Measurements from ENCODE around the gene FCN2.

The FCN2 gene

GRCh38 chr9:134880484-134881312 lies at the start of gene FCN2:
Gene FCN2, plus strand, starts transcription at chr9:134880810. Its CDS starts 12 bp downstream, at chr9:134880822.
- DNase-seq: no peak

DNA sequence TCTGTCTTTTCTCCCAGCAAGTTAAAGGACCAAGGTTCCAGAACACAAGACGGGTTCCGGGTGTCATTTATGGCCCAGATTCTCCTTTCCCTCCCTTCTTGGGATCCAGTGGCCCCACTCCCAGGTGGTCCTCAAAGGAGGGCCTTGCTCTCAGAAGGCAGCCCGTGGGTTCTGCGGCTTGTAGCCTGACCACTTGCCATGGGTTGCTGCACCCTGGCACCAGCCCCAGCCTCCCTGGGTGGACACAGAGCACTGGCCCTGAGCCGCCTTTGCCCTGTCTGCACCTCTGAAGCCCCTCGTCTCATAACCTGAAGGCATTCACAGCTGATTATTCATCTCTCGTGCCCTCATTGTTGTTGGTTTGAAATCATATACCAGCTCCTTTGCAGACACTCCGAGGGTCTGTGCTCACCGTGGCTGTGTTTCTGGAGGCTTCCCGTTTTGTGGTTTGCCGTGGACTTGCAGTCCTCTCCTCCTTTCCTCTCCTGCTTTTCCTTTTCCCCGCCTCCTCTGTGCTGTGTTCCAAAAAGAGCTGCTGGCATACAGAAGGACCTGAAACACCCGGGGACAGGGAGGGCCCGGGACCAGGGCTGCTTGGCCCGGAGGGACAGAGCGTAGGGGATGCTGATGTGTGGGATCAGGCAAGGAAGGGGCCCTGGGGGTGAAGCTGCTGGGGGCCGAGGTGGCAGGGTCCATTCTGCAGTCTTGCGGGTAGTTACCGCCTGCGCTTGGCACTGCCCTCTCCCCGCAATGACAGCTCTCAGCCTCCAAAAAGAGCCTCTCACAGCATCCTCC lies 49.5 kb upstream of the FCN2 start:
- DNase-seq: no peak

DNA sequence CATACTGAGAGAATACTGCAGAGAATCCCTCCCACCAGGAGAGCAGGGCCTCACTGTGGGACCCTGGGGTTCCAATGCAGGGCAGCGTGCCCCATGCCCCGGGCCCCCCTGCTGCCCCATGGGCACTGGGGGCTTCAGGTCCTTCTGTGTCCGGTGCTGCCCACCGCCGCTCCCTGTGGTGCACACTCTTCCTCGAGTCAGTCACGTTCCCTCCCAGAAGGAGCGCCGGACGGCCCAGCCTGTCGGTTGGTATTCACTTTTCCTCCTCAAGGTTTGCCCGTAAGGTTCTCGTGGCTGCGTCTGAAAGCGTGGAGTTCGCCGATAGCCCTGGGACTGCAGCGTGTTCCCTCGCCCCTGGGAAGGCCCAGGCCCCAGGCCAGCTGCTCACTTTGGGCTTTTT lies 48.1 kb upstream of the FCN2 start:
- no peak for DNase-seq

GRCh38 chr9:134833294-134833880 lies 47.2 kb upstream of the FCN2 start:
- no peak for DNase-seq

DNA sequence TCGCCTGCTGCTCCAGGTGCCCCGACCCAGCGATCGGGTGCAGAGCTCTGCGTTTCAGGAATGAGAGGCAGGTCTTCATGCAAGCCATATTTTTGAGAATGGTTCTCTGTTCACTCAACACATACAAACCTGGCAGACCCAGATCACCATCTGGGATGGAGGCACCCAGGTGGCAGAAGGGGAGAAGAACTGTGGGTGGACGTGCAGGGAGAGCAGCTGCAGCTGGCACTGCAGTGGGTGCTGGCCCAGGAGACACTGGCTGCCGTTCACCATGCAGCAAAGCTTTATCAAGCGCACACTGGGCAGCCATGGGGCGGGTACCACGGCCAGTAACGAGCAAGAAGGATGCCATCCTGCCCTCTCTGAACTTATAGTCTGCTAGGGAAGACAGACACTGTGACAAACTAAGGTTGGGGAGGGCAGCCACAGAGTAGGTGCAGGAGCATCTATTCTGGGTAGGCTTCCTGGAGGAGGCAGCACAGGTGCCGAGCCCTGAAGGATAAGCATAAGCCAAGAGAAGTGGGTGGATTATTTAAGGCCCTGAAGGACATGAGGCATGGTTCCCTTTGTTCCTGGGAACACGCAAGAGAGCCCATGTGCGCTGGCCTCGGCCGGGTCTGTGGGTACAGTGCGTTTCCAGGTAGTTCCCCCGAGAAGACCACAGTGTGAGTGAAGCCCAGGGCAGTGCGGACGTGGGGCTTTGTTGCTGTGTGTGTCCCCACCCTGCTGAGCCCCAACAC lies 46.2 kb upstream of the FCN2 start:
- DNase-seq: no peak

DNA sequence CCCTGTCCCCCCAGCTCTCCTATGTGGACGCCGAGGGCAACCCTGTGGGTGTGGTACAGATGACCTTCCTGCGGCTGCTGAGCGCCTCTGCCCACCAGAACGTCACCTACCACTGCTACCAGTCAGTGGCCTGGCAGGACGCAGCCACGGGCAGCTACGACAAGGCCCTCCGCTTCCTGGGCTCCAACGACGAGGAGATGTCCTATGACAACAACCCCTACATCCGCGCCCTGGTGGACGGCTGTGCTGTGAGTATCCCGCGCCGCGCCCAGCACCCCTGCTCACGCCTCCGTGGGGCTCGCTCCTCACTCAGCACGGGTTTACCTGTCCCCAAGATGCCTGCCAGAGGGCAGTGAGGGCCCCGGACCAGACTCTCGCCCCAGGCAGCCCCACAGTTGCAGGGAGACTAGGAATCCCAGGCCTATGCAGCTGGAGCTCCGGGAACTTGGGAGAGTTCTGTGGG lies 45.6 kb upstream of the FCN2 start:
- no peak for DNase-seq

DNA sequence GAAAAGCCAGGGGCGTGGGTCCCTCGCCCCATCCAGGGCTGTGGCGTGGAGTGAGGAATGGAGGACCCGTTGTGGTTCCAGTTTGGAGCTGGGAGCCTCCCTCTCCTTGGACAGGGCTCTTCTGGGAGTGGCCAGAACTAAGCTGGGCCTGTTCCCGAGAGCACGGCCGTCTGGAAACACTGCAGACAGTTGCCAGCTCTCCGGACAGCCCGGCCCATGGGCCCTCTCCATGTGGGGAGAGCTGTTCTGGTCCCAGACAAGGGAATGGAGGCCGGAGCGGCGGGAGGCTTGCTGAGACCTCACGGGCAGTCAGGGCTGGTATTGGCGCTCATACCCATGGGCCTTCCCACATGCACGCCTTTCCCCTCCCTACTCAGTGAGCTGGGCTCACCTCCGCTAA lies 45.2 kb upstream of the FCN2 start:
- no peak for DNase-seq

DNA sequence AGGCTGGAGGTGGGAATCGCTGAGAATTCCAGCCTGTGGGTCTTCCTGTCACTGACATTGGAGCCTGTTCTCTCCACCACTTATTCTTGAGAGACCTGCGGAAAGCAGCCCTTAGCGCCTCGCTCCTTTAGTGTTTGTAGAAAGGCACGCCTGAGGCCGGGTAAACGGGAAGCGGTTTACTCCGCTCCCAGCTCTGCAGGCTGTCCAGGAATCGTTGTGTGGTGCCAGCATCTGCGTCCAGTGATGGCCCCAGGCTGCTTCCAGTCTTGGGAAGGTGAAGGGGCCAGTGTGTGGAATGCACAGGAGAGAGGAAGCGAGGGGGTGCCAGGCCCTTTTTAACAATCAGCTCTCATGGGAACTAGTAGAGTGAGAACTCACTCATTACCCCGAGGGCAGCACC lies 44.6 kb upstream of the FCN2 start:
- DNase-seq: no peak

- no peak for DNase-seq
Observed at GRCh38 chr9:134836406-134836970, 44.1 kb upstream of the FCN2 start.

DNA sequence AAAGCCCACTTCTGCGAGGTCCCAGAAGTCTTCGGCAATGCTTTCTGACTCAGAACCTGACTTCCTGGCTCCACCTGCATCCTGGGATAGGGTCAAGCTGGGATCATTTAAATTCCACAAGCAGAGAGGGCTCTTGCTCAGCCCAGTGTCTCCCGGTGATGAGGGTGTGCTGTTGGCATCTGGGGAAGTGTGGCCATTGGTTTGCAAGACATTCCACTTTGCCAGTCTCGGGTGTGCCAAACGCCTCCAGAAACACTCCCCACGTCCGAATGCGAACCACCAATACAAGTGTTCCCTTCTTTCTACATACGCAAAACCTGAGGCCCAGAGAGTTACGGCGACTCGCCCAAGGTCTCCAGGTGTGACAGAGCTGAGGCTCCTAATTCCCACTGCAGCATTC lies 43.1 kb upstream of the FCN2 start:
- no peak for DNase-seq

- DNase-seq: no peak
Observed at GRCh38 chr9:134838651-134839454, 41.8 kb upstream of the FCN2 start.

DNA sequence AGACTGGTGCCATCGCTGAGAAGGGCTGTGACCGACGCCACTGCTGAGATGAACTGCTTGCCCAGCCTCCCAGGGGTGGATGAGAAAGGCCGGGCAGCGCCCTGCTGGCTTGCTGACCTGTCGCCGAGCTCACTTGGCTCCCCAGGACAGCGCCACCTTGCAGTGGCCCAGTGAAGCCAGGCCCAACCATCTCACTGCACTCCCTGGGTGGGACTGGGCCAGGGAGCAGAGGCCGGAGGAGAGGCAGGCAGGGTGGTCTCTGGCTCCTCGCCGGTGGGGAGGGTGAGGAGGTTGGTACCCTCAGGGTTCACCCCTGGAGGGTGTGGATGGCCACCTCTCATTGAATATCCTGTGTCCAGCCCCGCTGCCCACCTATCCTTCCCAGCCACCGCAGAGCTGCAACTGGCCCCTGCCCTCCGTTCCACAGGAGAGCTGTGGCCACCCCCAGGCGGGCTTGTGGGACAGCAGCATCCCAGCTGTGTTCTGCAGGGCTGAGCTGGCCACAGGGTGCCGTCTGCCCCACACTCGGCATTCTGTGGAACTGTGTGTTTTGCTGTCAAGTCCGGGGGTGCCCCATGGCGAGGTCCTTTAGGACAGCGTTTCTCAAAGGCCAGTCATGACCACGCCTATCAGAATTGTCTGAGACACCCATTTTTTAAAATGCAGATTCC lies 41.0 kb upstream of the FCN2 start:
- no peak for DNase-seq

DNA sequence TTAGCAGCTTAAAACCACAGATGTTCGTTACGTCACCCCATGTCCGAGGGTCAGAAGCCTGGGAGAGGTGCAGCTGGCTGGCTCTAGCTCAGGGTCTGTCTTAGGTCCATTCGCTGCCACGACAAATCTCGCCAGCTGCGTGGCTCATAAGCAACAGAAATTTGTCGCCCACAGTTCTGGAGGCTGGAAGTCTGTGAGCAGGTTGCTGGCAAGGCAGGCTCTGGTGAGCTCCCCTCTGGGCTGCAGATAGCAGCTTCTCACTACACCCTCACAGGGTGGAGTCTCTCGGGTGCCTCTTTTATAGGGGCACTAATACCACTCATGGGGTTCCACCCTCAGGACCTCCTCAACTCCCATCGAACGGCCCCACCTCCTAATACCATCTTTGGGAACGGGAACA lies 40.1 kb upstream of the FCN2 start:
- no peak for DNase-seq

GRCh38 chr9:134841180-134841904 lies 39.3 kb upstream of the FCN2 start:
- no peak for DNase-seq

DNA sequence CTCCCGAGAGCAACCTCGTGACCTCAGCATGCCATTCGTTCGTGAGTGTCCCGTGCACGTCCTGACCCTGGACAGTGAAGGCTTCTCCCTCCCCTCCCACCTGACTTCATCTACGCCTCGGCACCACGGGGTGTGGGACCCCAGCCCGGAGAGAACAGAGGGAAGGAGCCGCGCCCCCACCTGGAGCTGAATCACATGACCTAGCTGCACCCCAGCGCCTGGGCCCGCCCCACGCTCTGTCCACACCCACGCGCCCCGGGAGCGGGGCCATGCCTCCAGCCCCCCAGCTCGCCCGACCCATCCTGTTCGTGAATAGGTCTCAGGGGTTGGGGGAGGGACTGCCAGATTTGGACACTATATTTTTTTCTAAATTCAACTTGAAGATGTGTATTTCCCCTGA lies 38.3 kb upstream of the FCN2 start:
- DNase-seq: no peak

DNA sequence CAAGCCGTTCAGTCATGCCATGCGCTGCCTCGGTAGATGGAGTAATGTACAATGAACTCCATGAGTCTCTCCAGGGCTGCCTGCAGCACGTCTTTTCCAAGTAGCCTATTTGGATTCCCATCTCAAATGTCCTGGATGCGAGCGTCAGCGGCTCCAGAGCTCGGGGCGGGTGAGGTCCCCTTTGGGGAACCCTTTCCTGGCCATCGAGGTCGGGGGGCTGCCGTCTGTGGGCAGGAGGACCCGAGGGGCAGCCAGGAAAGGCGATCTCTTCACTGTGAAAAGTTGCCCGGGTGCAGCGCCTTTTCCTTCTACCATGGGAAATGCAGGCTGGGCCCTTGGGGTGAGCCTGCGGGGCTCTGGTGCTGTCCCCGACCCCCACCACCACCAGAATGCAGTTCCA lies 36.9 kb upstream of the FCN2 start:
- DNase-seq: no peak

- DNase-seq: no peak
Observed at GRCh38 chr9:134844821-134845220, 35.8 kb upstream of the FCN2 start.

GRCh38 chr9:134846187-134846586 lies 34.4 kb upstream of the FCN2 start:
- DNase-seq: no peak

GRCh38 chr9:134846699-134847098 lies 33.9 kb upstream of the FCN2 start:
- no peak for DNase-seq

DNA sequence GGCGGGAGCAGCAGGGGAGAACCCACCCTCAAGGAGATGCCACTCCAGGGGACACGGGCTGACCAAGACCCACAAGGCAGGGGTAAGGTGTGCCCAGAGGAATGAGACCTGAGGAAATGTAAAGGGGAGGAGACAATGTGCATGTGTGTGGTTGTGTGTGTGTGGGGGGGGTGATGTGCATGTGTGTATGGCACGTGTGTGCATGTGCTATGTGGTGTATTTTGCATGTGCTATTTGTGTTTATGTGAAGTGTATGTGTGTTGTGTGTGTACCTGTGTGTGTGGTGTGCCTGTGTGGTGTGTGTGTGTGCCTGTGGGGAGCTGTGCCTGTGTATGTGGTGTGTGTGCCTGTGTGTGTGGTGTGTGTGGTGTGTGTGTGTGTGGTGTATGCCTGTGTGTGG lies 33.5 kb upstream of the FCN2 start:
- DNase-seq: no peak

All from inflammatory macrophage treated with lipopolysaccharide for 1 hour (primary cell).